GM23338 (cell line): ENCODE measurements around the gene CYP11A1.

Source experiments
- CREB1 ChIP-seq: fragments of 250-450 bp; sonication (Bioruptor Pico); IDR thresholded peaks from 2 replicates; pipeline ENCODE4 v1.5.0; 2020; ENCODE audit warnings: low read depth, mild to moderate bottlenecking, moderate library complexity
- EZH2 ChIP-seq: fragments of 200-600 bp; sonication (generic); IDR thresholded peaks from one replicate; pipeline ENCODE4 v1.8.0; 2017; ENCODE audit warnings: antibody characterized with exemption, mild to moderate bottlenecking, low read depth; ENCODE audit not compliant: unreplicated experiment
- EZH2phosphoT487 ChIP-seq: fragments of 200-600 bp; sonication (generic); IDR thresholded peaks from one replicate; pipeline ENCODE4 v1.8.1; 2018; ENCODE audit warnings: antibody characterized with exemption; ENCODE audit not compliant: unreplicated experiment
- JUNB ChIP-seq: IDR thresholded peaks from one replicate; pipeline ENCODE4 v1.6.1; 2016; ENCODE audit warnings: antibody characterized with exemption; ENCODE audit not compliant: unreplicated experiment
- NANOG ChIP-seq: IDR thresholded peaks from 2 replicates; pipeline ENCODE4 v1.6.1; 2016; ENCODE audit warnings: antibody characterized with exemption, borderline replicate concordance
- POLR2AphosphoS5 ChIP-seq: IDR thresholded peaks from 2 replicates; pipeline ENCODE4 v1.6.1; 2016; ENCODE audit warnings: antibody characterized with exemption, low read depth
- ZNF114 ChIP-seq: fragments of 250-450 bp; sonication (Bioruptor Pico); IDR thresholded peaks from 2 replicates; pipeline ENCODE4 v1.5.0; 2020; ENCODE audit warnings: mild to moderate bottlenecking, moderate library complexity
- TF ChIP-seq, protein P1 (sequence below), 2 experiments: fragments of 200-600 bp in 1 of 2; sonication (generic) in 1 of 2; conservative IDR thresholded peaks; 2 replicates each; pipeline versions ENCODE4 v1.5.1 to v1.6.1; 2016 to 2017; ENCODE audit warnings: antibody characterized with exemption in 2 of 2, low read depth in 2 of 2, mild to moderate bottlenecking in 2 of 2, moderate library complexity in 1 of 2
- TF ChIP-seq, protein P2 (sequence below): IDR thresholded peaks from one replicate; pipeline ENCODE4 v1.6.1; 2018; ENCODE audit warnings: antibody characterized with exemption; ENCODE audit not compliant: unreplicated experiment
- TF ChIP-seq, protein P3 (sequence below): IDR thresholded peaks from 2 replicates; pipeline ENCODE4 v1.6.1; 2016; ENCODE audit warnings: antibody characterized with exemption
- TF ChIP-seq, protein P4 (sequence below): fragments of 250-450 bp; sonication (Bioruptor Pico); IDR thresholded peaks from 2 replicates; pipeline ENCODE4 v1.5.0; 2020; ENCODE audit warnings: mild to moderate bottlenecking, moderate library complexity

DNA sequence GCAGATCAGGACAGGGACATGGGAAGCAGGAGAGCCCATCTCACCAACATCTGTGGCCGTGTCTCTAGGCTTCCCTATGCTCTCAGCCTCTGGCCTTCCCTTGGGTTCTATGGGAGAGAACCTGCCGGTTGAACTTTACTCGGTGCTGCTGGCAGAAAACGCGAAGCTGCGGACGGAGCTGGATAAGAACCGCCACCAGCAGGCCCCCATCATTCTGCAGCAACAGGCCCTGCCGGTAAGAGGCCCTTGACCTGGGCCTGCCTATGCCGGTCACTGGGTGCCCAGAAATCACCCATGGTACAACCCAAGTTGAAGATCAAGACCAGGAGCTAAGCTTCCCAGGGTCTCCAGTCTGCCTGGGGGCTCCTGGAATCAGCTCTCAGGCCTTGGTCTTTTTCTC is 34.8 kb downstream of the CYP11A1 start:
- TF ChIP-seq EZH2 (no peak), POLR2AphosphoS5 (no peak), EZH2phosphoT487 (no peak), CREB1 (CRISPR knock-in tag) (no peak), NANOG (no peak), JUNB (no peak), ZNF114 (no peak)
- TF ChIP-seq, protein P1, sequence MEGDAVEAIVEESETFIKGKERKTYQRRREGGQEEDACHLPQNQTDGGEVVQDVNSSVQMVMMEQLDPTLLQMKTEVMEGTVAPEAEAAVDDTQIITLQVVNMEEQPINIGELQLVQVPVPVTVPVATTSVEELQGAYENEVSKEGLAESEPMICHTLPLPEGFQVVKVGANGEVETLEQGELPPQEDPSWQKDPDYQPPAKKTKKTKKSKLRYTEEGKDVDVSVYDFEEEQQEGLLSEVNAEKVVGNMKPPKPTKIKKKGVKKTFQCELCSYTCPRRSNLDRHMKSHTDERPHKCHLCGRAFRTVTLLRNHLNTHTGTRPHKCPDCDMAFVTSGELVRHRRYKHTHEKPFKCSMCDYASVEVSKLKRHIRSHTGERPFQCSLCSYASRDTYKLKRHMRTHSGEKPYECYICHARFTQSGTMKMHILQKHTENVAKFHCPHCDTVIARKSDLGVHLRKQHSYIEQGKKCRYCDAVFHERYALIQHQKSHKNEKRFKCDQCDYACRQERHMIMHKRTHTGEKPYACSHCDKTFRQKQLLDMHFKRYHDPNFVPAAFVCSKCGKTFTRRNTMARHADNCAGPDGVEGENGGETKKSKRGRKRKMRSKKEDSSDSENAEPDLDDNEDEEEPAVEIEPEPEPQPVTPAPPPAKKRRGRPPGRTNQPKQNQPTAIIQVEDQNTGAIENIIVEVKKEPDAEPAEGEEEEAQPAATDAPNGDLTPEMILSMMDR (conservative IDR thresholded peaks at IDR 0.05; ENCODE audit: low read depth in 2 of 2) = no peak
- TF ChIP-seq, protein P2, sequence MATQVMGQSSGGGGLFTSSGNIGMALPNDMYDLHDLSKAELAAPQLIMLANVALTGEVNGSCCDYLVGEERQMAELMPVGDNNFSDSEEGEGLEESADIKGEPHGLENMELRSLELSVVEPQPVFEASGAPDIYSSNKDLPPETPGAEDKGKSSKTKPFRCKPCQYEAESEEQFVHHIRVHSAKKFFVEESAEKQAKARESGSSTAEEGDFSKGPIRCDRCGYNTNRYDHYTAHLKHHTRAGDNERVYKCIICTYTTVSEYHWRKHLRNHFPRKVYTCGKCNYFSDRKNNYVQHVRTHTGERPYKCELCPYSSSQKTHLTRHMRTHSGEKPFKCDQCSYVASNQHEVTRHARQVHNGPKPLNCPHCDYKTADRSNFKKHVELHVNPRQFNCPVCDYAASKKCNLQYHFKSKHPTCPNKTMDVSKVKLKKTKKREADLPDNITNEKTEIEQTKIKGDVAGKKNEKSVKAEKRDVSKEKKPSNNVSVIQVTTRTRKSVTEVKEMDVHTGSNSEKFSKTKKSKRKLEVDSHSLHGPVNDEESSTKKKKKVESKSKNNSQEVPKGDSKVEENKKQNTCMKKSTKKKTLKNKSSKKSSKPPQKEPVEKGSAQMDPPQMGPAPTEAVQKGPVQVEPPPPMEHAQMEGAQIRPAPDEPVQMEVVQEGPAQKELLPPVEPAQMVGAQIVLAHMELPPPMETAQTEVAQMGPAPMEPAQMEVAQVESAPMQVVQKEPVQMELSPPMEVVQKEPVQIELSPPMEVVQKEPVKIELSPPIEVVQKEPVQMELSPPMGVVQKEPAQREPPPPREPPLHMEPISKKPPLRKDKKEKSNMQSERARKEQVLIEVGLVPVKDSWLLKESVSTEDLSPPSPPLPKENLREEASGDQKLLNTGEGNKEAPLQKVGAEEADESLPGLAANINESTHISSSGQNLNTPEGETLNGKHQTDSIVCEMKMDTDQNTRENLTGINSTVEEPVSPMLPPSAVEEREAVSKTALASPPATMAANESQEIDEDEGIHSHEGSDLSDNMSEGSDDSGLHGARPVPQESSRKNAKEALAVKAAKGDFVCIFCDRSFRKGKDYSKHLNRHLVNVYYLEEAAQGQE = no peak
- TF ChIP-seq, protein P3, sequence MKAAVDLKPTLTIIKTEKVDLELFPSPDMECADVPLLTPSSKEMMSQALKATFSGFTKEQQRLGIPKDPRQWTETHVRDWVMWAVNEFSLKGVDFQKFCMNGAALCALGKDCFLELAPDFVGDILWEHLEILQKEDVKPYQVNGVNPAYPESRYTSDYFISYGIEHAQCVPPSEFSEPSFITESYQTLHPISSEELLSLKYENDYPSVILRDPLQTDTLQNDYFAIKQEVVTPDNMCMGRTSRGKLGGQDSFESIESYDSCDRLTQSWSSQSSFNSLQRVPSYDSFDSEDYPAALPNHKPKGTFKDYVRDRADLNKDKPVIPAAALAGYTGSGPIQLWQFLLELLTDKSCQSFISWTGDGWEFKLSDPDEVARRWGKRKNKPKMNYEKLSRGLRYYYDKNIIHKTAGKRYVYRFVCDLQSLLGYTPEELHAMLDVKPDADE = no peak
- TF ChIP-seq, protein P4, sequence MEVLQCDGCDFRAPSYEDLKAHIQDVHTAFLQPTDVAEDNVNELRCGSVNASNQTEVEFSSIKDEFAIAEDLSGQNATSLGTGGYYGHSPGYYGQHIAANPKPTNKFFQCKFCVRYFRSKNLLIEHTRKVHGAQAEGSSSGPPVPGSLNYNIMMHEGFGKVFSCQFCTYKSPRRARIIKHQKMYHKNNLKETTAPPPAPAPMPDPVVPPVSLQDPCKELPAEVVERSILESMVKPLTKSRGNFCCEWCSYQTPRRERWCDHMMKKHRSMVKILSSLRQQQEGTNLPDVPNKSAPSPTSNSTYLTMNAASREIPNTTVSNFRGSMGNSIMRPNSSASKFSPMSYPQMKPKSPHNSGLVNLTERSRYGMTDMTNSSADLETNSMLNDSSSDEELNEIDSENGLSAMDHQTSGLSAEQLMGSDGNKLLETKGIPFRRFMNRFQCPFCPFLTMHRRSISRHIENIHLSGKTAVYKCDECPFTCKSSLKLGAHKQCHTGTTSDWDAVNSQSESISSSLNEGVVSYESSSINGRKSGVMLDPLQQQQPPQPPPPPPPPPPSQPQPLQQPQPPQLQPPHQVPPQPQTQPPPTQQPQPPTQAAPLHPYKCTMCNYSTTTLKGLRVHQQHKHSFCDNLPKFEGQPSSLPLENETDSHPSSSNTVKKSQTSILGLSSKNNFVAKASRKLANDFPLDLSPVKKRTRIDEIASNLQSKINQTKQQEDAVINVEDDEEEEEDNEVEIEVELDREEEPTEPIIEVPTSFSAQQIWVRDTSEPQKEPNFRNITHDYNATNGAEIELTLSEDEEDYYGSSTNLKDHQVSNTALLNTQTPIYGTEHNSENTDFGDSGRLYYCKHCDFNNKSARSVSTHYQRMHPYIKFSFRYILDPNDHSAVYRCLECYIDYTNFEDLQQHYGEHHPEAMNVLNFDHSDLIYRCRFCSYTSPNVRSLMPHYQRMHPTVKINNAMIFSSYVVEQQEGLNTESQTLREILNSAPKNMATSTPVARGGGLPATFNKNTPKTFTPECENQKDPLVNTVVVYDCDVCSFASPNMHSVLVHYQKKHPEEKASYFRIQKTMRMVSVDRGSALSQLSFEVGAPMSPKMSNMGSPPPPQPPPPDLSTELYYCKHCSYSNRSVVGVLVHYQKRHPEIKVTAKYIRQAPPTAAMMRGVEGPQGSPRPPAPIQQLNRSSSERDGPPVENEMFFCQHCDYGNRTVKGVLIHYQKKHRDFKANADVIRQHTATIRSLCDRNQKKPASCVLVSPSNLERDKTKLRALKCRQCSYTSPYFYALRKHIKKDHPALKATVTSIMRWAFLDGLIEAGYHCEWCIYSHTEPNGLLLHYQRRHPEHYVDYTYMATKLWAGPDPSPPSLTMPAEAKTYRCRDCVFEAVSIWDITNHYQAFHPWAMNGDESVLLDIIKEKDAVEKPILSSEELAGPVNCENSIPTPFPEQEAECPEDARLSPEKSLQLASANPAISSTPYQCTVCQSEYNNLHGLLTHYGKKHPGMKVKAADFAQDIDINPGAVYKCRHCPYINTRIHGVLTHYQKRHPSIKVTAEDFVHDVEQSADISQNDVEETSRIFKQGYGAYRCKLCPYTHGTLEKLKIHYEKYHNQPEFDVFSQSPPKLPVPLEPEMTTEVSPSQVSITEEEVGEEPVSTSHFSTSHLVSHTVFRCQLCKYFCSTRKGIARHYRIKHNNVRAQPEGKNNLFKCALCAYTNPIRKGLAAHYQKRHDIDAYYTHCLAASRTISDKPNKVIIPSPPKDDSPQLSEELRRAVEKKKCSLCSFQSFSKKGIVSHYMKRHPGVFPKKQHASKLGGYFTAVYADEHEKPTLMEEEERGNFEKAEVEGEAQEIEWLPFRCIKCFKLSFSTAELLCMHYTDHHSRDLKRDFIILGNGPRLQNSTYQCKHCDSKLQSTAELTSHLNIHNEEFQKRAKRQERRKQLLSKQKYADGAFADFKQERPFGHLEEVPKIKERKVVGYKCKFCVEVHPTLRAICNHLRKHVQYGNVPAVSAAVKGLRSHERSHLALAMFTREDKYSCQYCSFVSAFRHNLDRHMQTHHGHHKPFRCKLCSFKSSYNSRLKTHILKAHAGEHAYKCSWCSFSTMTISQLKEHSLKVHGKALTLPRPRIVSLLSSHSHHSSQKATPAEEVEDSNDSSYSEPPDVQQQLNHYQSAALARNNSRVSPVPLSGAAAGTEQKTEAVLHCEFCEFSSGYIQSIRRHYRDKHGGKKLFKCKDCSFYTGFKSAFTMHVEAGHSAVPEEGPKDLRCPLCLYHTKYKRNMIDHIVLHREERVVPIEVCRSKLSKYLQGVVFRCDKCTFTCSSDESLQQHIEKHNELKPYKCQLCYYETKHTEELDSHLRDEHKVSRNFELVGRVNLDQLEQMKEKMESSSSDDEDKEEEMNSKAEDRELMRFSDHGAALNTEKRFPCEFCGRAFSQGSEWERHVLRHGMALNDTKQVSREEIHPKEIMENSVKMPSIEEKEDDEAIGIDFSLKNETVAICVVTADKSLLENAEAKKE = no peak
